Right lobe of liver (tissue), 4 donors: ENCODE results near the gene TECPR2.

Experiments
- CTCF ChIP-seq, 4 donors: fragments of 200-600 bp in 3 of 4; fragments of 450-650 bp in 1 of 4; IDR thresholded peaks; one replicate each; pipeline versions ENCODE4 v1.5.1 to v1.8.0; 2016 to 2022; ENCODE audit warnings: antibody characterized with exemption in 4 of 4, mild to moderate bottlenecking in 2 of 4
- POLR2A ChIP-seq: fragments of 450-650 bp; IDR thresholded peaks from one replicate; pipeline ENCODE4 v1.6.1; 2017; ENCODE audit warnings: antibody characterized with exemption, mild to moderate bottlenecking
- donor health status: DM: no; HTN: no; CAD: no.
- donor health status: DM: no; HTN: no; CAD: no.
- donor health status: DM: no; HTN: yes; CAD: no.

- no peak for TF ChIP-seq CTCF (IDR thresholded peaks at IDR 0.05)
- TF ChIP-seq POLR2A, result no peak
Observed at GRCh38 chr14:102537981-102538601, 175.3 kb downstream of the TECPR2 start.
